Stimulated activated effector memory CD8-positive, alpha-beta T cell treated with anti-CD3 and anti-CD28 coated beads, Interleukin-12 subunit alpha, Interleukin-12 subunit beta, amount 100 ng/mL, for 72 hours (primary cell): ENCODE measurements around the gene TBL1X.

Experiments used
- ATAC-seq: fragments of 150-1000 bp; cut with Tn5 transposase; 2 replicates; pipeline ENCODE4 v1.10.0; 2021
- DNase-seq, 2 donors: peaks; one replicate each; pipeline ENCODE4 v3.0.0; 2021 to 2022; ENCODE audit warnings: low spot score in 2 of 2
- H3K27ac Mint-ChIP-seq: one replicate; pipeline ENCODE4 v1.8.0; 2022; ENCODE audit warnings: mild to moderate bottlenecking, mixed read lengths
- H3K36me3 Mint-ChIP-seq: one replicate; pipeline ENCODE4 v1.8.0; 2022; ENCODE audit warnings: mild to moderate bottlenecking, mixed read lengths
- H3K4me1 Mint-ChIP-seq: one replicate; pipeline ENCODE4 v1.8.0; 2022; ENCODE audit warnings: mixed read lengths
- H3K4me3 Mint-ChIP-seq: one replicate; pipeline ENCODE4 v1.8.0; 2022; ENCODE audit warnings: mild to moderate bottlenecking, mixed read lengths
- H3K9me3 Mint-ChIP-seq: one replicate; pipeline ENCODE4 v1.8.0; 2022; ENCODE audit warnings: mixed read lengths

TBL1X gene

GRCh38 chrX:9678215-9678965 lies 213.5 kb downstream of the TBL1X start:
- Mint-ChIP-seq H3K9me3 (no peaks in the 10 kb centered on the region), H3K4me1 (peaks cover 17% of the 10 kb centered on the region), H3K4me3 (peak overlapping the region; percentile 34), H3K27ac (no peak overlapping the region), H3K36me3 (peaks cover 6% of the 10 kb centered on the region)
- DNase-seq (no peak), ATAC-seq (no peak)

- Mint-ChIP-seq H3K4me3 (no peak overlapping the region), H3K27ac (no peak overlapping the region), H3K4me1 (peaks cover 17% of the 10 kb centered on the region), H3K9me3 (no peaks in the 10 kb centered on the region), H3K36me3 (peaks cover 21% of the 10 kb centered on the region)
- ATAC-seq (no peak), DNase-seq (no peak)
These were observed 216.2 kb downstream of the TBL1X start for GRCh38 chrX:9681011-9681410.

GRCh38 chrX:9681422-9681821 lies 216.6 kb downstream of the TBL1X start:
- DNase-seq (no peak), ATAC-seq (no peak)
- Mint-ChIP-seq H3K4me3 (no peak overlapping the region), H3K36me3 (peaks cover 24% of the 10 kb centered on the region), H3K9me3 (no peaks in the 10 kb centered on the region), H3K4me1 (peaks cover 17% of the 10 kb centered on the region), H3K27ac (no peak overlapping the region)

- Mint-ChIP-seq H3K4me1 (peaks cover 7% of the 10 kb centered on the region), H3K36me3 (peaks cover 24% of the 10 kb centered on the region), H3K27ac (no peak overlapping the region), H3K9me3 (no peaks in the 10 kb centered on the region), H3K4me3 (no peak overlapping the region)
- DNase-seq (no peak), ATAC-seq (no peak)
These were observed 217.6 kb downstream of the TBL1X start for GRCh38 chrX:9682456-9682855.

- no peak overlapping the region for H3K4me3 Mint-ChIP-seq
- H3K27ac Mint-ChIP-seq = no peak overlapping the region
- DNase-seq (no peak), ATAC-seq (no peak)
- no peaks in the 10 kb centered on the region for H3K9me3 Mint-ChIP-seq
- peaks cover 24% of the 10 kb centered on the region for H3K36me3 Mint-ChIP-seq
- H3K4me1 Mint-ChIP-seq = peaks cover 3% of the 10 kb centered on the region
These were observed 218.0 kb downstream of the TBL1X start for GRCh38 chrX:9682861-9683260.

- DNase-seq = no peak
- no peak overlapping the region for H3K4me3 Mint-ChIP-seq
- peaks cover 24% of the 10 kb centered on the region for H3K36me3 Mint-ChIP-seq
- H3K27ac Mint-ChIP-seq = no peak overlapping the region
- H3K9me3 Mint-ChIP-seq = no peaks in the 10 kb centered on the region
- ATAC-seq = no peak
- no peaks in the 10 kb centered on the region for H3K4me1 Mint-ChIP-seq
These were observed 218.5 kb downstream of the TBL1X start for GRCh38 chrX:9683350-9683749.

- Mint-ChIP-seq H3K36me3 (peaks cover 39% of the 10 kb centered on the region), H3K9me3 (no peaks in the 10 kb centered on the region), H3K27ac (peak overlapping the region; percentile 56), H3K4me3 (no peak overlapping the region), H3K4me1 (no peaks in the 10 kb centered on the region)
- no peak for DNase-seq
- no peak for ATAC-seq
These were observed 223.0 kb downstream of the TBL1X start for GRCh38 chrX:9687899-9688298.

GRCh38 chrX:9688833-9689232 lies 224.0 kb downstream of the TBL1X start:
- Mint-ChIP-seq H3K36me3 (peaks cover 48% of the 10 kb centered on the region), H3K4me1 (peaks cover 5% of the 10 kb centered on the region), H3K4me3 (no peak overlapping the region), H3K27ac (no peak overlapping the region), H3K9me3 (no peaks in the 10 kb centered on the region)
- ATAC-seq = no peak
- DNase-seq = no peak

GRCh38 chrX:9690046-9690445 lies 225.2 kb downstream of the TBL1X start:
- ATAC-seq (no peak), DNase-seq (no peak)
- peaks cover 53% of the 10 kb centered on the region for H3K36me3 Mint-ChIP-seq
- peaks cover 5% of the 10 kb centered on the region for H3K4me1 Mint-ChIP-seq
- H3K9me3 Mint-ChIP-seq = no peaks in the 10 kb centered on the region
- H3K4me3 Mint-ChIP-seq = no peak overlapping the region
- H3K27ac Mint-ChIP-seq = no peak overlapping the region

- ATAC-seq = no peak
- DNase-seq = no peak
- Mint-ChIP-seq H3K9me3 (no peaks in the 10 kb centered on the region), H3K4me3 (no peak overlapping the region), H3K27ac (no peak overlapping the region), H3K4me1 (peaks cover 5% of the 10 kb centered on the region), H3K36me3 (peaks cover 59% of the 10 kb centered on the region)
These were observed 228.6 kb downstream of the TBL1X start for GRCh38 chrX:9693307-9694001.

- ATAC-seq (no peak), DNase-seq (no peak)
- H3K4me3 Mint-ChIP-seq = no peak overlapping the region
- H3K27ac Mint-ChIP-seq = peak overlapping the region; percentile 60
- H3K4me1 Mint-ChIP-seq = peaks cover 2% of the 10 kb centered on the region
- H3K9me3 Mint-ChIP-seq = no peaks in the 10 kb centered on the region
- H3K36me3 Mint-ChIP-seq = peaks cover 46% of the 10 kb centered on the region
These were observed 233.7 kb downstream of the TBL1X start for GRCh38 chrX:9698576-9698975.

- DNase-seq = no peak
- Mint-ChIP-seq H3K9me3 (no peaks in the 10 kb centered on the region), H3K27ac (no peak overlapping the region), H3K36me3 (peaks cover 45% of the 10 kb centered on the region), H3K4me3 (no peak overlapping the region), H3K4me1 (no peaks in the 10 kb centered on the region)
- no peak for ATAC-seq
These were observed 235.7 kb downstream of the TBL1X start for GRCh38 chrX:9700555-9700954.

- Mint-ChIP-seq H3K36me3 (peaks cover 39% of the 10 kb centered on the region), H3K27ac (no peak overlapping the region), H3K4me3 (no peak overlapping the region), H3K4me1 (no peaks in the 10 kb centered on the region), H3K9me3 (no peaks in the 10 kb centered on the region)
- ATAC-seq (no peak), DNase-seq (no peak)
These were observed 236.9 kb downstream of the TBL1X start for GRCh38 chrX:9701790-9702189.

GRCh38 chrX:9703406-9703805 lies 238.5 kb downstream of the TBL1X start:
- Mint-ChIP-seq H3K9me3 (no peaks in the 10 kb centered on the region), H3K4me1 (peaks cover 4% of the 10 kb centered on the region), H3K36me3 (peaks cover 27% of the 10 kb centered on the region), H3K4me3 (no peak overlapping the region), H3K27ac (no peak overlapping the region)
- DNase-seq (no peak), ATAC-seq (no peak)

GRCh38 chrX:9704876-9705465 lies 240.1 kb downstream of the TBL1X start:
- no peak overlapping the region for H3K4me3 Mint-ChIP-seq
- no peaks in the 10 kb centered on the region for H3K9me3 Mint-ChIP-seq
- DNase-seq = no peak
- H3K27ac Mint-ChIP-seq = no peak overlapping the region
- H3K4me1 Mint-ChIP-seq = peaks cover 13% of the 10 kb centered on the region
- H3K36me3 Mint-ChIP-seq = peaks cover 39% of the 10 kb centered on the region
- no peak for ATAC-seq

- Mint-ChIP-seq H3K9me3 (no peaks in the 10 kb centered on the region), H3K4me1 (peaks cover 13% of the 10 kb centered on the region), H3K36me3 (peaks cover 49% of the 10 kb centered on the region), H3K4me3 (no peak overlapping the region), H3K27ac (no peak overlapping the region)
- ATAC-seq (no peak), DNase-seq (no peak)
These were observed 241.6 kb downstream of the TBL1X start for GRCh38 chrX:9706421-9706820.
